GM23338 (cell line): Measurements from ENCODE around the gene HCLS1. TPM values are rescaled to one million over a fixed set of nuclear protein-coding genes. Genes with fewer than 3 reads are reported as not detected.

Experiments used
- ATAC-seq: fragments of 200-7000 bp; cut with Tn5 transposase; 3 replicates; pipeline ENCODE4 v1.9.1; 2020
- DNase-seq: peaks from one replicate; pipeline ENCODE4 v3.0.0-alpha.2; 2015; ENCODE audit warnings: low spot score
- H2AFZ ChIP-seq: fragments of 200-600 bp; sonication (generic); 2 replicates; pipeline ENCODE4 v1.8.0; 2016; ENCODE audit warnings: antibody characterized with exemption, mild to moderate bottlenecking, moderate library complexity
- H3F3A ChIP-seq: fragments of 200-600 bp; sonication (generic); replicated peaks from 2 replicates; pipeline ENCODE4 v1.8.0; 2017; ENCODE audit warnings: antibody characterized with exemption, mixed run types, low read depth
- H3K27ac ChIP-seq: fragments of 200-600 bp; sonication (generic); 2 replicates; pipeline ENCODE4 v1.6.1; 2016; ENCODE audit warnings: low read depth
- H3K27me3 ChIP-seq: fragments of 200-600 bp; sonication (generic); 2 replicates; pipeline ENCODE4 v1.8.0; 2016; ENCODE audit warnings: mild to moderate bottlenecking, mixed run types, moderate library complexity; ENCODE audit not compliant: insufficient read depth
- H3K36me3 ChIP-seq: fragments of 200-600 bp; sonication (generic); 2 replicates; pipeline ENCODE4 v1.8.0; 2016; ENCODE audit warnings: mild to moderate bottlenecking; ENCODE audit not compliant: insufficient read depth
- H3K4me1 ChIP-seq: fragments of 200-600 bp; sonication (generic); 2 replicates; pipeline ENCODE4 v1.8.0; 2016; ENCODE audit warnings: mild to moderate bottlenecking, moderate library complexity; ENCODE audit not compliant: insufficient read depth
- H3K4me2 ChIP-seq: fragments of 200-600 bp; sonication (generic); 2 replicates; pipeline ENCODE4 v1.7.1; 2017; ENCODE audit warnings: mixed run types
- H3K4me3 ChIP-seq: fragments of 200-600 bp; sonication (generic); 2 replicates; pipeline ENCODE4 v1.6.1; 2016; ENCODE audit warnings: mixed run types
- H3K79me2 ChIP-seq: fragments of 200-600 bp; sonication (generic); replicated peaks from 2 replicates; pipeline ENCODE4 v1.8.0; 2017; ENCODE audit warnings: mild to moderate bottlenecking; ENCODE audit not compliant: insufficient read depth
- H3K9me2 ChIP-seq: fragments of 200-600 bp; sonication (generic); 2 replicates; pipeline ENCODE4 v1.8.0; 2017; ENCODE audit not compliant: insufficient read depth
- H4K20me1 ChIP-seq: fragments of 200-600 bp; sonication (generic); replicated peaks from 2 replicates; pipeline ENCODE4 v1.8.0; 2017; ENCODE audit warnings: mild to moderate bottlenecking; ENCODE audit not compliant: insufficient read depth
- H3K27ac Mint-ChIP-seq: 2 replicates; pipeline ENCODE4 v1.8.0; 2020; ENCODE audit warnings: inconsistent platforms, mild to moderate bottlenecking, moderate library complexity, mixed read lengths
- H3K27me3 Mint-ChIP-seq: 3 replicates; pipeline ENCODE4 v1.8.0; 2022; ENCODE audit warnings: low read depth, mild to moderate bottlenecking, moderate library complexity, mixed read lengths, inconsistent platforms; ENCODE audit not compliant: insufficient read depth, poor library complexity
- H3K36me3 Mint-ChIP-seq: 3 replicates; pipeline ENCODE4 v1.8.0; 2021; ENCODE audit warnings: low read depth, mild to moderate bottlenecking, inconsistent platforms, moderate library complexity, mixed read lengths
- H3K4me1 Mint-ChIP-seq: 3 replicates; pipeline ENCODE4 v1.8.0; 2020; ENCODE audit warnings: mild to moderate bottlenecking, inconsistent platforms, mixed read lengths
- H3K4me3 Mint-ChIP-seq: 3 replicates; pipeline ENCODE4 v1.8.0; 2021; ENCODE audit warnings: moderate library complexity, mild to moderate bottlenecking, inconsistent platforms, mixed read lengths
- H3K9me3 Mint-ChIP-seq: 3 replicates; pipeline ENCODE4 v1.8.0; 2020; ENCODE audit warnings: moderate library complexity, mild to moderate bottlenecking, inconsistent platforms, mixed read lengths
- CREB1 ChIP-seq: fragments of 250-450 bp; sonication (Bioruptor Pico); IDR thresholded peaks from 2 replicates; pipeline ENCODE4 v1.5.0; 2020; ENCODE audit warnings: low read depth, mild to moderate bottlenecking, moderate library complexity
- CTCF ChIP-seq, 2 experiments: fragments of 200-600 bp in 1 of 2; sonication (generic) in 1 of 2; conservative IDR thresholded peaks; 2 replicates each; pipeline versions ENCODE4 v1.5.1 to v1.6.1; 2016 to 2017; ENCODE audit warnings: antibody characterized with exemption in 2 of 2, low read depth in 2 of 2, mild to moderate bottlenecking in 2 of 2, moderate library complexity in 1 of 2
- ETS1 ChIP-seq: IDR thresholded peaks from 2 replicates; pipeline ENCODE4 v1.6.1; 2016; ENCODE audit warnings: antibody characterized with exemption
- EZH2 ChIP-seq: fragments of 200-600 bp; sonication (generic); IDR thresholded peaks from one replicate; pipeline ENCODE4 v1.8.0; 2017; ENCODE audit warnings: antibody characterized with exemption, mild to moderate bottlenecking, low read depth; ENCODE audit not compliant: unreplicated experiment
- EZH2phosphoT487 ChIP-seq: fragments of 200-600 bp; sonication (generic); IDR thresholded peaks from one replicate; pipeline ENCODE4 v1.8.1; 2018; ENCODE audit warnings: antibody characterized with exemption; ENCODE audit not compliant: unreplicated experiment
- JUNB ChIP-seq: IDR thresholded peaks from one replicate; pipeline ENCODE4 v1.6.1; 2016; ENCODE audit warnings: antibody characterized with exemption; ENCODE audit not compliant: unreplicated experiment
- NANOG ChIP-seq: IDR thresholded peaks from 2 replicates; pipeline ENCODE4 v1.6.1; 2016; ENCODE audit warnings: antibody characterized with exemption, borderline replicate concordance
- POLR2AphosphoS5 ChIP-seq: IDR thresholded peaks from 2 replicates; pipeline ENCODE4 v1.6.1; 2016; ENCODE audit warnings: antibody characterized with exemption, low read depth
- STAT1 ChIP-seq: IDR thresholded peaks from one replicate; pipeline ENCODE4 v1.6.1; 2016; ENCODE audit warnings: antibody characterized with exemption; ENCODE audit not compliant: unreplicated experiment
- ZNF114 ChIP-seq: fragments of 250-450 bp; sonication (Bioruptor Pico); IDR thresholded peaks from 2 replicates; pipeline ENCODE4 v1.5.0; 2020; ENCODE audit warnings: mild to moderate bottlenecking, moderate library complexity
- ZNF331 ChIP-seq: fragments of 250-450 bp; sonication (Bioruptor Pico); IDR thresholded peaks from 2 replicates; pipeline ENCODE4 v1.5.0; 2020; ENCODE audit warnings: low read depth, mild to moderate bottlenecking, moderate library complexity
- ZNF462 ChIP-seq: fragments of 250-450 bp; sonication (Bioruptor Pico); IDR thresholded peaks from 2 replicates; pipeline ENCODE4 v1.5.0; 2020; ENCODE audit warnings: mild to moderate bottlenecking, moderate library complexity
- polyA plus RNA-seq: library from polyadenylated mRNA; unstranded; fragments of >200 nt; fragmentation: Nextera tagmentation; extraction: Ambion mirVana; gene quantifications from 2 replicates; pipeline ENCODE4 v1.2.1, GENCODE V29; 2016
- total RNA-seq: library from RNA; depleted of rRNA; stranded (reverse); fragments of >200 nt; shearing (Covaris generic); gene quantifications from 2 replicates; pipeline ENCODE4 v1.2.3, GENCODE V29; 2014
- TF ChIP-seq, protein P1 (sequence below): IDR thresholded peaks from one replicate; pipeline ENCODE4 v1.6.1; 2018; ENCODE audit warnings: antibody characterized with exemption; ENCODE audit not compliant: unreplicated experiment

Gene HCLS1
- total and polyA plus RNA-seq, 2 experiments from 2014 or later: 0.66 to 1.1 TPM

- 0 out of 2 replicates have a peak, but pooled peaks cover 11% of the 10 kb centered on the region for H3K9me2 ChIP-seq
- Mint-ChIP-seq H3K4me1 (peaks cover 20% of the 10 kb centered on the region), H3K4me3 (no peak overlapping the region), H3K27me3 (peaks cover 2% of the 10 kb centered on the region), H3K9me3 (no peaks in the 10 kb centered on the region), H3K27ac (no peak overlapping the region), H3K36me3 (no peaks in the 10 kb centered on the region; the same call in 2 of the 3 replicates)
- no peak overlapping the region for H3K27ac ChIP-seq
- TF ChIP-seq EZH2 (no peak), NANOG (no peak), ETS1 (no peak), ZNF462 (no peak), ZNF331 (CRISPR knock-in tag) (no peak), CTCF (conservative IDR thresholded peaks at IDR 0.05; ENCODE audit: low read depth in 2 of 2) (no peak), EZH2phosphoT487 (no peak), POLR2AphosphoS5 (no peak), JUNB (no peak), CREB1 (CRISPR knock-in tag) (no peak), STAT1 (no peak), ZNF114 (CRISPR knock-in tag) (no peak)
- TF ChIP-seq, protein P1, sequence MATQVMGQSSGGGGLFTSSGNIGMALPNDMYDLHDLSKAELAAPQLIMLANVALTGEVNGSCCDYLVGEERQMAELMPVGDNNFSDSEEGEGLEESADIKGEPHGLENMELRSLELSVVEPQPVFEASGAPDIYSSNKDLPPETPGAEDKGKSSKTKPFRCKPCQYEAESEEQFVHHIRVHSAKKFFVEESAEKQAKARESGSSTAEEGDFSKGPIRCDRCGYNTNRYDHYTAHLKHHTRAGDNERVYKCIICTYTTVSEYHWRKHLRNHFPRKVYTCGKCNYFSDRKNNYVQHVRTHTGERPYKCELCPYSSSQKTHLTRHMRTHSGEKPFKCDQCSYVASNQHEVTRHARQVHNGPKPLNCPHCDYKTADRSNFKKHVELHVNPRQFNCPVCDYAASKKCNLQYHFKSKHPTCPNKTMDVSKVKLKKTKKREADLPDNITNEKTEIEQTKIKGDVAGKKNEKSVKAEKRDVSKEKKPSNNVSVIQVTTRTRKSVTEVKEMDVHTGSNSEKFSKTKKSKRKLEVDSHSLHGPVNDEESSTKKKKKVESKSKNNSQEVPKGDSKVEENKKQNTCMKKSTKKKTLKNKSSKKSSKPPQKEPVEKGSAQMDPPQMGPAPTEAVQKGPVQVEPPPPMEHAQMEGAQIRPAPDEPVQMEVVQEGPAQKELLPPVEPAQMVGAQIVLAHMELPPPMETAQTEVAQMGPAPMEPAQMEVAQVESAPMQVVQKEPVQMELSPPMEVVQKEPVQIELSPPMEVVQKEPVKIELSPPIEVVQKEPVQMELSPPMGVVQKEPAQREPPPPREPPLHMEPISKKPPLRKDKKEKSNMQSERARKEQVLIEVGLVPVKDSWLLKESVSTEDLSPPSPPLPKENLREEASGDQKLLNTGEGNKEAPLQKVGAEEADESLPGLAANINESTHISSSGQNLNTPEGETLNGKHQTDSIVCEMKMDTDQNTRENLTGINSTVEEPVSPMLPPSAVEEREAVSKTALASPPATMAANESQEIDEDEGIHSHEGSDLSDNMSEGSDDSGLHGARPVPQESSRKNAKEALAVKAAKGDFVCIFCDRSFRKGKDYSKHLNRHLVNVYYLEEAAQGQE: no peak
- no peaks in the 10 kb centered on the region for H3K36me3 ChIP-seq
- no peaks in the 10 kb centered on the region for H3K27me3 ChIP-seq
- ATAC-seq: no peak
- no peaks in the 10 kb centered on the region for H3K79me2 ChIP-seq
- no peak overlapping the region for H3K4me3 ChIP-seq
- H3K4me2 ChIP-seq: no peak overlapping the region
- H3K4me1 ChIP-seq: peaks cover 23% of the 10 kb centered on the region
- peak overlapping the region; percentile 90 for H2AFZ ChIP-seq
- H4K20me1 ChIP-seq: no peaks in the 10 kb centered on the region
- H3F3A ChIP-seq: no peaks in the 10 kb centered on the region
- no peak for DNase-seq
Observed at GRCh38 chr3:121627622-121628021, 33.1 kb downstream of the HCLS1 start.
